ENCODE measurements around the gene NMNAT3.

NMNAT3 gene

DNA sequence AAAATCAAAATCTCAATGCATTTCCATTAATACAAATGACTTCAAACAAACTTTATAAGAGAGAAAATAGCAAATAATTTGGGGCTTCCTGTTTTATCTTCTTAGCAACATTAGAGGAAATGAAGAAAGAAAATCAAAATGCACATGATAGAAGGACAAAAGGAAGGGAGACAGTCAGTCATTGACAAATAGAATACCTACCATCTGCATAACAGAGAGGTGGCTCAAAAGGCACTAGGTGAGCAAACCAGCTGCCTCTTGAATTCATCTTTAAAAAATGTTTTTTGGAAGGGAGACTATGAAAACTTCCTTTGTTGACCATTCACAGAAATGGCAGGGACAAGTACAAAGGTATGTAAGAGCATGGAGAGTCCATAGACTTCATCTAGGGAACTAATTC lies 9.4 kb downstream of the NMNAT3 start:
- no peak for DNase-seq (ENCODE audit: low read depth)
- no peak overlapping the region for H3K4me3 ChIP-seq (ENCODE audit: low read length)
- TF ChIP-seq, protein P1, sequence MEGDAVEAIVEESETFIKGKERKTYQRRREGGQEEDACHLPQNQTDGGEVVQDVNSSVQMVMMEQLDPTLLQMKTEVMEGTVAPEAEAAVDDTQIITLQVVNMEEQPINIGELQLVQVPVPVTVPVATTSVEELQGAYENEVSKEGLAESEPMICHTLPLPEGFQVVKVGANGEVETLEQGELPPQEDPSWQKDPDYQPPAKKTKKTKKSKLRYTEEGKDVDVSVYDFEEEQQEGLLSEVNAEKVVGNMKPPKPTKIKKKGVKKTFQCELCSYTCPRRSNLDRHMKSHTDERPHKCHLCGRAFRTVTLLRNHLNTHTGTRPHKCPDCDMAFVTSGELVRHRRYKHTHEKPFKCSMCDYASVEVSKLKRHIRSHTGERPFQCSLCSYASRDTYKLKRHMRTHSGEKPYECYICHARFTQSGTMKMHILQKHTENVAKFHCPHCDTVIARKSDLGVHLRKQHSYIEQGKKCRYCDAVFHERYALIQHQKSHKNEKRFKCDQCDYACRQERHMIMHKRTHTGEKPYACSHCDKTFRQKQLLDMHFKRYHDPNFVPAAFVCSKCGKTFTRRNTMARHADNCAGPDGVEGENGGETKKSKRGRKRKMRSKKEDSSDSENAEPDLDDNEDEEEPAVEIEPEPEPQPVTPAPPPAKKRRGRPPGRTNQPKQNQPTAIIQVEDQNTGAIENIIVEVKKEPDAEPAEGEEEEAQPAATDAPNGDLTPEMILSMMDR (conservative IDR thresholded peaks at IDR 0.05; ENCODE audit: low read depth, low read length): no peak

DNA sequence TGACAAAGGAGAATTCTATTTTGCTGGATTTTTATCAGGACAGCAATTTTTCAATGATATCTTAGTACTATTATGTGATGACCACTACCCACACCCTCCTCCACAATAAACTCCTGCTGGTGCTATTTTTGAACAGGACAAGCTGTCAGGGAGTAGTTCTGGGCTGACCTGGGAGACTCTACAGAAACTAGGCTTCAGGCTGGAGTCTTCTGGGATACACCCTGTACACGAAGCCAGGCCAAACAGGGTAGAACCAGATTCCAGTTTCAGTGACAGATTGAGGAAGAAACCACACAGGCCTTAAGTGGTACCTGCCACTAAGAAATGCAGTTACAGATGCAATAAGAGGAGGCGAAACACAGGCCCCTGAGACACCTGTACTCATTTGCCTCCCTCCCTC lies 12.8 kb downstream of the NMNAT3 start:
- no peak for DNase-seq (ENCODE audit: low read depth)
- no peak overlapping the region for H3K4me3 ChIP-seq (ENCODE audit: low read length)
- TF ChIP-seq, protein P1 (conservative IDR thresholded peaks at IDR 0.05; ENCODE audit: low read depth, low read length): no peak

DNA sequence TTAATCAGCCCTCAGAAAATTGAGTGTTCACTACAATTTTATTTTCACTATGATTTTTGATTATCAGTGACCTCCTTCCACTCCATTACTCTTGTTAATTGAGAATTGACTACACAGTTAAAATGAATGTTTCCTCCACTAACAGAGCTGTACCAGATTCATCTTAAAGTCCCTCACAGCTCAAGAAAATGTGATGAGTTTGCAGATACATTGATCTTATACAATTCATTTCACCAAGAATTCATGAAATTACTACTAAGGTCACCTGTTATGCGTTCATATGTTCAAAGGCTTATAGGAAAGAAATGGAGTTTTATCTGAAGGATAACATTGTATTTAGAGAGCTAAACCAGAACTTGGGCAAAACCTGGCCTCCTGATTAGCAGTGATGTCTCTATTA lies 17.5 kb downstream of the NMNAT3 start:
- no peak overlapping the region for H3K4me3 ChIP-seq (ENCODE audit: low read length)

DNA sequence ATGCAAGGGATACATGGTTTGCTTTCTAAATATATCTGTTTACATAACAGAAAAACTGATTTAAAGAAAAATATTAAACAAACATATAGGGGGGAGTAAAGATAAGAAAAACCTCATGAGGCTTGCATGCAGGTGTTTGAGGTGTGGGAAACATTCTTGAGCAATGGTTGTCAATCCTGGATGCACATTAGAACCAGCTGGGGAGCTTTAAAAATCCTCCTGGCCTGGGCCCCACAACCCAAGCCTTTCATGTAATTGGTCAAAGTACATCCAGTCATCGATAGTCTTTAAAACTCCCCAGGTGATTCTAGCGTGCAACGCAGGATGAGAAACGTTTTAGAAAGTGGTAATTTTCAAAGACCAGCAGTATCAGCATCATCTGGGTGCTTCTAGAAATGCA lies 18.3 kb downstream of the NMNAT3 start:
- H3K4me3 ChIP-seq (ENCODE audit: low read length): no peak overlapping the region
- TF ChIP-seq, protein P1 (conservative IDR thresholded peaks at IDR 0.05; ENCODE audit: low read depth, low read length): no peak
- no peak for DNase-seq (ENCODE audit: low read depth)

More for the DNA sequence above, 17.5 kb downstream of the NMNAT3 start:
- no peak for DNase-seq (ENCODE audit: low read depth)
- TF ChIP-seq, protein P1 (conservative IDR thresholded peaks at IDR 0.05; ENCODE audit: low read depth, low read length): no peak

DNA sequence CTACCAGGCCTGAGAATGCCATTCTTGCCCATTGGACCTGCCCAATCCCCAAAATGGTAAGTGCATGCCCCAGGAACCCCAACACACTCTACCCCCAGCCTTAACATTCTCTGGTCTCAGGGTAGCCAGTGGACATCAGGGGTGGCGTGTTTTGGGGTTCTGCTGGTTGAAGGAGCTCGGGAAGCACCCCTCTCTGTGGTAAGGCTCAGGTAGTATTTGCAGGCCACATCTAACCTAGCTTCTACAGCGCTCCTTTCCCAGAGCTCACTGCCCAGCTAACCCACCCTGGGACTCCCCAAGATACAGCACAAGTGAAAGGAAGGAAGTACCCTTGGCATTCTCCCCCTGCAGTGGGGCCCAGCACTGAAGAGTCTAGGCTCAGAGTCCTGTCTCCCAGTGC lies 19.8 kb downstream of the NMNAT3 start:
- no peak for DNase-seq (ENCODE audit: low read depth)
- H3K4me3 ChIP-seq (ENCODE audit: low read length): no peak overlapping the region
- TF ChIP-seq, protein P1 (conservative IDR thresholded peaks at IDR 0.05; ENCODE audit: low read depth, low read length): no peak

DNA sequence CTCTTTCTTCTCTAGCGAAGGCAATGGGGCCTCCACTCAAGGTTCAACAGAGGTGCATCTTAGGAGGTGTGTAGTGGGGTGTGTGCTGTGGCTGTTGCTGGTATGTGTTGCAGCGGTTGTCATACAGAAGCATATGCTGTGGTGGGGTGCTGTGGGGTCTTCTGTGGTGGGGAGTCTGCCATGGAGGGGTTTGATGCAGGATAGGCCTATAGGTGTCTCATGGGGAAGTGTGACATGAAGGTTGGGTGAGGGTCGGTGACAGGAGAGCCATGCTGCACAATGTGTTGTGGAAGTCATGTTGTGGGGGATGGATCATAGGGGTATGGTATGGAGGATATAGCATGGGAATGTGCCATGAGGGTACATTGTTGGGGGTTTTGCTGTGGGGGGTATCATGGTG lies 20.3 kb downstream of the NMNAT3 start:
- no peak for DNase-seq (ENCODE audit: low read depth)
- no peak overlapping the region for H3K4me3 ChIP-seq (ENCODE audit: low read length)
- TF ChIP-seq, protein P1 (conservative IDR thresholded peaks at IDR 0.05; ENCODE audit: low read depth, low read length): no peak

DNA sequence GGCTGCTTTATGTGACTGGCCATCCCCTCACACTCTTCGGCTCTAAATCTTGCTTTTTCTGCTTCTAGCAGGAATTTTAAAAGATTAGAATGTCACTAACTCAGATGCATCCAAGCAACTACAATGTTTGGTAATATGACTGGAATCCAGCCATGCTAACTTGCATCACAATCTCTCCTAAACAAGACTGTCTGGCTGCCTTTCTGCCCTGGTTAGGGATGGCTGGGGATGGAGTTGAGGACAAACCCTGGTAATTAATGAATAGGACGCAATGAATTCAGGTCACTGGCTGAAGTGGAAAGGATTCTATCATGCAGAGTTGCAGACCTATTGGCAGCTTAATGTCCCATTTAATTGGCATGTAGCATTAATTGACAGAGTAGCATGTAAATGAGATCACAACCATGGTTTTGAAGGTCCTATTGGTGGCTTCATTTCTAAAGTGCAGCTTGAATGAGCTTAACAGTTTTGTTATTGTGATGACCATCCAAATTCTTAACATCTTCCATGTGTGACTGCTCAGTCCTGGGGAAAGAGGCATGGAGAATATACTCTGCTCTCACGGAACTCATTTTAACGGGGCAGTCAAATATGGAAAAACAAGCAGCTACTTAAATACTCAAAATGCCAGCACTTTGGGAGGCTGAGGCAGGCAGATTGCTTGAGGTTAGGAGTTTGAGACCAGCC lies 21.7 kb downstream of the NMNAT3 start:
- peak; percentile 53 for DNase-seq (ENCODE audit: low read depth)
- no peak overlapping the region for H3K4me3 ChIP-seq (ENCODE audit: low read length)
- TF ChIP-seq, protein P1 (conservative IDR thresholded peaks at IDR 0.05; ENCODE audit: low read depth, low read length): no peak

Data from retinal pigment epithelial cell (primary cell).